ENCODE results near the gene GIPC2. TPM values are rescaled to one million over a fixed set of nuclear protein-coding genes. Genes with fewer than 3 reads are reported as not detected.

GIPC2 gene
- total and polyA plus RNA-seq, 12 donors, result 10.6 to 53.4 (median 32.5) TPM

- H3K36me3 ChIP-seq (replicated peaks in 1 of 2), result no peaks in the 10 kb centered on the region
- no peak for TF ChIP-seq POLR2A (IDR thresholded peaks at IDR 0.05)
- TF ChIP-seq, protein P1, sequence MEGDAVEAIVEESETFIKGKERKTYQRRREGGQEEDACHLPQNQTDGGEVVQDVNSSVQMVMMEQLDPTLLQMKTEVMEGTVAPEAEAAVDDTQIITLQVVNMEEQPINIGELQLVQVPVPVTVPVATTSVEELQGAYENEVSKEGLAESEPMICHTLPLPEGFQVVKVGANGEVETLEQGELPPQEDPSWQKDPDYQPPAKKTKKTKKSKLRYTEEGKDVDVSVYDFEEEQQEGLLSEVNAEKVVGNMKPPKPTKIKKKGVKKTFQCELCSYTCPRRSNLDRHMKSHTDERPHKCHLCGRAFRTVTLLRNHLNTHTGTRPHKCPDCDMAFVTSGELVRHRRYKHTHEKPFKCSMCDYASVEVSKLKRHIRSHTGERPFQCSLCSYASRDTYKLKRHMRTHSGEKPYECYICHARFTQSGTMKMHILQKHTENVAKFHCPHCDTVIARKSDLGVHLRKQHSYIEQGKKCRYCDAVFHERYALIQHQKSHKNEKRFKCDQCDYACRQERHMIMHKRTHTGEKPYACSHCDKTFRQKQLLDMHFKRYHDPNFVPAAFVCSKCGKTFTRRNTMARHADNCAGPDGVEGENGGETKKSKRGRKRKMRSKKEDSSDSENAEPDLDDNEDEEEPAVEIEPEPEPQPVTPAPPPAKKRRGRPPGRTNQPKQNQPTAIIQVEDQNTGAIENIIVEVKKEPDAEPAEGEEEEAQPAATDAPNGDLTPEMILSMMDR (IDR thresholded peaks at IDR 0.05), result no peak
- no peak overlapping the region for H3K4me3 ChIP-seq
- H3K9me3 ChIP-seq (replicated peaks in 1 of 3), result no peaks in the 10 kb centered on the region
- intact Hi-C loops (cut with DNase I), result no loop called here
- 83 to 89% (median 88%) methylated on average over 4 of the region's 4 CpGs for WGBS, 4 donors
- DNase-seq, result no peak
- H3K27me3 ChIP-seq, result no peaks in the 10 kb centered on the region
- H3K4me1 ChIP-seq (replicated peaks in 1 of 2), result no peaks in the 10 kb centered on the region
- no peak overlapping the region for H3K27ac ChIP-seq
Measured at GRCh38 chr1:78155121-78155520, 109.4 kb downstream of the GIPC2 start.

GRCh38 chr1:78156805-78157521 lies 111.2 kb downstream of the GIPC2 start:
- intact Hi-C loops (cut with DNase I), result no loop called here
- H3K4me3 ChIP-seq, result no peak overlapping the region
- no peak overlapping the region for H3K27ac ChIP-seq
- no peaks in the 10 kb centered on the region for H3K9me3 ChIP-seq (replicated peaks in 1 of 3)
- no peaks in the 10 kb centered on the region for H3K27me3 ChIP-seq
- no peaks in the 10 kb centered on the region for H3K36me3 ChIP-seq (replicated peaks in 1 of 2)
- no peak for DNase-seq
- no peaks in the 10 kb centered on the region for H3K4me1 ChIP-seq (replicated peaks in 1 of 2)
- TF ChIP-seq, protein P1 (IDR thresholded peaks at IDR 0.05), result no peak
- no peak for TF ChIP-seq POLR2A (IDR thresholded peaks at IDR 0.05)

- DNase-seq, result no peak
Measured at GRCh38 chr1:78165816-78166215, 120.0 kb downstream of the GIPC2 start.

GRCh38 chr1:78168306-78168705 lies 122.5 kb downstream of the GIPC2 start:
- Histone ChIP-seq H3K36me3 (replicated peaks in 1 of 2) (no peaks in the 10 kb centered on the region), H3K4me1 (replicated peaks in 1 of 2) (peaks cover 0 to 11% of the 10 kb centered on the region in 2 donors), H3K27me3 (no peaks in the 10 kb centered on the region), H3K27ac (no peak overlapping the region), H3K4me3 (no peak overlapping the region), H3K9me3 (replicated peaks in 1 of 3) (no peaks in the 10 kb centered on the region)
- TF ChIP-seq POLR2A (IDR thresholded peaks at IDR 0.05), result no peak
- TF ChIP-seq, protein P1 (IDR thresholded peaks at IDR 0.05), result no peak
- intact Hi-C loops (cut with DNase I), result no loop called here
- DNase-seq, result no peak

More at GRCh38 chr1:78165816-78166215, 120.0 kb downstream of the GIPC2 start:
- no peaks in the 10 kb centered on the region for H3K27me3 ChIP-seq
- 74 to 92% (median 85%) methylated on average over 2 of the region's 2 CpGs for WGBS, 4 donors
- intact Hi-C loops (cut with DNase I), result no loop called here
- no peak overlapping the region for H3K4me3 ChIP-seq
- H3K36me3 ChIP-seq (replicated peaks in 1 of 2), result no peaks in the 10 kb centered on the region
- no peaks in the 10 kb centered on the region for H3K9me3 ChIP-seq (replicated peaks in 1 of 3)
- H3K4me1 ChIP-seq (replicated peaks in 1 of 2), result no peaks in the 10 kb centered on the region
- TF ChIP-seq, protein P1 (IDR thresholded peaks at IDR 0.05), result no peak
- no peak for TF ChIP-seq POLR2A (IDR thresholded peaks at IDR 0.05)
- no peak overlapping the region for H3K27ac ChIP-seq

All from adrenal gland (tissue), 12 donors.